ENCODE results near the gene ANKS1B.

Gene ANKS1B

GRCh38 chr12:98901189-98901588 is 1083.5 kb downstream of the ANKS1B start:
- DNase-seq = no peak

DNA sequence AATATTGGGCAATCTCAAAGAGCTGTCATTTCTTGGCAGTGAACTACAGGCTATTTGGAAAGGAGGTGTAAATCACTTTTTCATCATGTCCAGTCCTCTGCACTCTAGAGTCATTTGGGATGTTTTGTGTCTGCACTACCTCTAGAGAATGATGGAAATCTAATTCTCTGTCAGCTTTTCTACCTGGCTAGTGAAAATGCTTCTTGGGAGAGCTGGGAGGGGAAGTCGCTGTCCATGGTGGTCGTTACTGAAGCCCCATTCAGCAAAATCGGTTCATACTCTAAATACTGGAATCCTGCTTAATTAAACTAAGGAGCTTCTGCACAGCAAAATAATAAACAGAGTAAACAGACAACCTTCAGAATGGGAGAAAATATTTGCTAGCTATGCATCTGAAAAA is 1087.8 kb downstream of the ANKS1B start:
- no peak for DNase-seq

DNA sequence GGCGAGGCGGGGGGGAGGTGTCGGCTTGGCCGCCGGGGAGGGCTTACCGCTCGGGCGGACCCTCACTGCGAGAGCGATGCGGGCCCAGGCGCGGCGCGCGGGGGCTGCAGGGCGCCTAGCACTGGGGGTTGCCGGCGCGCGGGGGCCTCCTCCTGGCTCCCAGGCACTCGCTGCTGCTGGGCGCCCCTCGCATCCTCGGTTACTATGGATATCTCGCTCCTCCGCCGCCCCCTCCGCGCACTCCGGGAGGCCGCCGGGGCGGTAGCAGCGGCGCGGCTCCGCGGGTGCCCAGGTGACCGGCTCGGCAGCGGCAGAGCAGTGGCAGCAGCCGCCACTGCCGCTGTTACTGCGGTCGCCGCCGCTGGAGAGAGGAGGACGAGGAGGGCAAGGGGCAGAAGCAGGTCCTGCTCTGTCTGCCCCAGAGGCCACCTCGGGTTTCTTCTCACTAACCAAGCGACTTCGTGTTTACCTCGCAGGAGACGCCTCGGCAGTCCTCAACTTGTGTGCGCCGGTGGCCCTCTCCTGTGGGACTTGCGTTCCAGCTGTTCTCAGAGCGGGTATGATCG is 1089.6 kb downstream of the ANKS1B start:
- DNase-seq = no peak

DNA sequence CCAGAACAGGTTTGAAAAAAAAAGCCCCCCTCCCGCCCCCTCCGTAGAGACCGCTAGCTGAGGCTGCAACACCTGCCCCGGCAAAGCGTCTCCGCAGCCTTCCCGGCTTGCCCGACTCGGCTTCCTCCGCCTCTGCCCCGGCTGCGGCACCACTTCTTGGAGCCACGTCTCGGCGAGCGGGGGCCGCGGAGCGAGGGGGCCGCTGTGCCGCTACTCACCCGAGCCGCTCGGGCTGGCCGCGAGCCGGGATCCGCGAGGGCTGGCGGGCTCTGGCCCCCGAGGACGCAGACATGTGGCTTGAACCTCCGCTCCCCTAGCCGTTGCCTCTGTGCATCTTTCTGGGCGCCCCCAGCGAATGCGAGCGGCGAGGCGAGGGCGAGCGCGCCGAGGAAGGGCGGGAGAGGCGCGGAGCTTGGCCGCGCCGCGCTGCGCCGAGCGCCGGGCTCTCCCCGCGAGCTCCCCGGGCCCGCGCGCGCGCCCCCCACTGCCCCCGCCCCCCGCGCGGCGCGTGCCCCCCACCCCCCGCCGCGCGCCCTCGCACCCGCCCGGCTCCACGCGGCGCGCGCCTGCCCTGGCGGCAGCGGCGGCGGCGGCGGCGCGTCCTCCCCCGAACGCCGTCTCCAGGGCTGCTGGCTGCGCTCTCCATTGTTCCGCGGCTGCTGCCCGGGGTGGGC is 1090.2 kb downstream of the ANKS1B start:
- no peak for DNase-seq

DNA sequence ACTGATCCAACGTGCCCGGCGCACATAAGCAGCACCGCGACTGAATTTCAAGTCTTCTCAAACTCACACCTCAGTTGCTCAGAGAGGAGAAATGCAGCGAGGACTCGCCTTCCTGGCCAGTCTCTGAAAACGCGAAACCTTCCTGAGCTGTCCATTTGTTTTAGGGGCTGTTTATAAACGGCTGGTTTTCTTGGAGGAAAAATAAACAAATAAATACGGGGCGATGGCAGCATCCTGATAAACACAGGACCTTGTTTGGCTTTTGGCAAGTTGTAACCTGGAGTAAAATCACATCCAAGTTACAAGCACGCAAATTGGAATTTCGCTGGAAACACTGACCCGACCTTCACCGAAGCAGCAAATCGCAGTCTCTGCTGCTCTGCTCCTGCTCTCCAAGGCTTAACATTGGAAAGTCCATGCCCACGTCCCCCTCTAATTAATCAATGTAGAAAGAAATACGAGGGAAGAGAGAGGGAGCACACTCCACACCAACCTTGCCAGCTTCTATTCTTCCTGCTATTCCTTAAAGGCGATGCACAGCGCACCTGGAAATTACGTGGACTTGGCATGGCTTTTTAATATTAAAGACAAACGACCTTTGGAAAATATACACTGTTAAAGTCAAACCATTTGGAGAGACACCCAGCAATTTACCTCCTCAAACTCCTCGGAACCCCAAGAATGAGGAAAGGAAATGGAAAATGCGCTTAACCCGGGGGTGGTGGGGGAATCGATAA is 1090.9 kb downstream of the ANKS1B start:
- no peak for DNase-seq

DNA sequence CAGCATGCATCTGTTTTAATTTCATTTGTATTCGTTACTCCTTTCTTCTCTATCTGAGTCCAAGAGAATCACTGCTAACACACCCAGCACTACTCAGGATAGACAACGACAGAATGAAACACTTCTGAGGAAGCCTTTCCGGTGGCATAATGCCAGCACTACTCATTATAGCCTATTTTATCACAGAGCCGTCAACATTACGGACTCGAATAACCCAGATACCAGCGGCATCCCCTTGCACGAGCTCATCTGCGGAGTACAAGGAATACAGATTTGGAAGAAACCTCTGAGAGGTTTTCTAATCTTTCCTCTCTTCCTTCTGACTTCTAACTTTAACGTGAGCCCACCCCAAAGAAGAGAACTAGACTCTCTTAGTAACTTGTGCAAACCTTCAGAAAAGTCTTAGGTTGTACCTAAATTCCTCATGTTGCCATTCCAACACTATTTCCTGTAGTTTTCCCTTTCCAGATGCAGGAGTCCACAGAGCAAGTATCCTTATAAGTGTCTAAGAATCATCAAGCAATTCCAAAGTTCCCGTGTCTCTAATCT is 1091.5 kb downstream of the ANKS1B start:
- DNase-seq = no peak

DNA sequence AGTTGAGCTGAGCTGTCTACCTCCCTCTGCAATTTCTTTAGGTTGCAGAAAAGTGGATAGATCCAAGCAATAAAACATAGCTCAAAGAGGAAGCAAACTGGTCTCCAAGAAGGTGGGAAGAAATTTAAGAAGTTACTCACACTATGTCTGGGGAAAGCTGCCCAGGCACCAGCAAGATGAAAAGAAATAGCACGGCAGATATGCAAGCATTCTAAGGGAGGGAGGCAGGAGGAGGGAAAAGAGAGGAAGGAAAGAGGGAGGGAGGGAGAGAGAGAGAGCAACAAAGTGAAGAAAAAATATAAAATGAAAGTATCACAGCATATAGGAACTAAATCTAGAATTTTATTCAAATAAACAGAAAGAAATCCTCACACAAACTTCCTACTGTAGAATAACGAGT is 1099.0 kb downstream of the ANKS1B start:
- DNase-seq = no peak

DNA sequence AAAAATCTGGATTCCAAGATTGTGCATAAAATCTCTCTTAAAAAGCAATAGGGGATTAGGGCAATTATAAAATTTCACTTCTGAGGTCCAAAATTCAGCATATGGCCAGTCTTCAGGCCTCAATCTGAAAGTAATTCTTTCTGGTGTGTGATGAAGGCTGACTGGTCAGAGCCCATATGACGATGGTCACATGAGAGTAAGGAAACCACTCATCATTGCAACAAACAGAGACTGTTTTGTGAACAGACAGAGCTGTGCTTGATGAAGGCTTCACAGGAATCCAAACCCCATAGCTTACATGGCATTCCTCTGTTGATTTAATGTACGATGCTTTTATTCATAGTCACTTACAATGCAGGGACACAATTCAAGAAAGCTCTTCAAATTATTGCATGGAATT is 1101.5 kb downstream of the ANKS1B start:
- no peak for DNase-seq

DNA sequence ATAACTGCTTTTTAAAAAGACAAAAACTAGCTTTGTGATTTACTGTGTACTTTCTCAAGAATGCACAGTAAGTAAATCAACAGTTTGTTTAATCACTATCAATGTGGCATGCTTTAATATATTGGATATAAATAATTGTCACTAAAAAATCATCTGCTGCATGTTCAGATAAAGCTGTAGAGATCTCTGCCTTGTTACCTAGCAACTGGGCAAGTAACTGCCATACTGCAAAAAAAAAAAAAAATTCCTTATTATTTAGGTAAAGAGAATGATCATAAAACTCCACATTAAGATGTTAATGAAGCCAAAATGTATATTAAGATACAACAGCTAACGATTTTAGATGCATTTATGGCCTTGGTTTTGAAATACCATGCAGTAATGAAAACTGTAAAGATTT is 1102.2 kb downstream of the ANKS1B start:
- DNase-seq = no peak

DNA sequence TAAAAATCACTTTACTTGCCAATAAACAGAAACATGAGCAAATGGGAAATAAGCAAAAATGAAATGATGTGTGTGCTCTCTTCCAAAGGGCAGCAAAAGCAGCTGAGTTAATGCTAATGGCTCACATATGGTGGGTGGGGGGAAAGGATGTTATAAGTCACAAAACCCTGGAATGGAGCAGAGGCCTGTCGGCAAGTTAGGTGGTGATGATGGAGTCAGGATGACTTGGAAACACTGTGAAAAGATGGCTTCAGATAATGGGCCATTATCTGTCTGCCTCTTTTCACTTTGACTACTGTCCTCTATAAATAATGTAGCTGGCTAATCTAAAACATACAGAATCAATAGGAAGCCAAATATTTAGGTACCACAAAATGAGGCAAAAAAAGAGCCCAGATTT is 1111.0 kb downstream of the ANKS1B start:
- no peak for DNase-seq

GRCh38 chr12:98870504-98870903 is 1114.2 kb downstream of the ANKS1B start:
- DNase-seq = no peak

- DNase-seq = no peak
Measured at GRCh38 chr12:98869886-98870503, 1114.7 kb downstream of the ANKS1B start.

DNA sequence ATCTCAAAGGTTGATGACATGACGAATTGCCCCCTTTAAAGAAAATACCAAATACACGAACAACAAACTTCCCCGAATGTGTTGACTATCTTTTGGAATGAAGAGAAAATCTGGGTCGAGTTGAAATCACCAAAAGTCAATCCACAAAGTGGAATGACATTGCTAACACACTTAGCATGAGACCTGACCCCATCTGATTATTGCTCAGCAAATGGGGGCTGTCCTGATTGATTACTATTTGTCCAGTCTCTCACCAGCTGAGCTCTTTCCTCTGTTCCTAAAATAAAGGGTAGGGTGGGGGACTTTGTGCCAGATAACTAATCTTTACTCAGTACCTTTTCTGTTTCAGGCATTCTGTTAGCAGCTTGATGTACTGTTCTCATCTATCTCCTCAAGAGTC is 1116.2 kb downstream of the ANKS1B start:
- DNase-seq = no peak

- DNase-seq = no peak
Measured at GRCh38 chr12:98868076-98868475, 1116.7 kb downstream of the ANKS1B start.

DNA sequence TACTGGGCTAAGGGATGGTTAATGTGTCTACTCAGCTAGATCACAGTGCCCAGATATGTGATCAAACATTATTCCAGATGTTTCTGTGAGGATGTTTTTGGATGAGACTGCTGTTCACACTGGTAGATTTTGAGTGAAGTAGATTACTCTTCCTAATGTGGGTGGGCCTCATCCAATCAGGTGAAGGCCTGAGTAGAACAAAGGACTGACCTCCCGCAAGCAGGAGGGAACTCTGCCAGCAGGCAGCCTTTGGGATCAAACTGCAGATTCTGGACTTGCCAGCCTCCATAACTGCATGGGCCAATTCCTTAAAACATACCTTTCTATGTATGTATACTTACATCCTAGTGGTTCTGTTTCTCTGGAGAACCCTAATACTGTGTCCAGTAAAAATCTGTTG is 1120.4 kb downstream of the ANKS1B start:
- DNase-seq = no peak

GRCh38 chr12:98863167-98863566 is 1121.6 kb downstream of the ANKS1B start:
- DNase-seq = no peak

DNA sequence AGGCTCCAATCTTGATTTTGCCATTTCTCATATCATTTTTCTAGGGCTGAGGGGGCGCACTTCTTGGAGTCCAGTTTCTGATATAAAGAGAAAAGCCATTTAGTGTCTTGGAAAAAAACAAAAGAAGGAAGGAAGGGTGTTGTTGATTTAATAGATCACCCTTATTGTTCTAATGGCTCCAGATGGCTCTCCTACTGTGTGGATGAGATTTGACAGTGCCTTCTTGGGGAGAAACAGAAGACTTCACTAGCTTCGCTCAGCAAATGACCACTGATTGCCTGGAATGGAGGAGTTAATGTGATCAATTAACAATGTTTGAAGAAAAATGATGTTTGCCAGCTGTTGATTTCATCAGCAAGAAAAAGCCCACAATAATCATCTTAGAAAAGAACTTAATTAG is 1123.5 kb downstream of the ANKS1B start:
- no peak for DNase-seq

DNA sequence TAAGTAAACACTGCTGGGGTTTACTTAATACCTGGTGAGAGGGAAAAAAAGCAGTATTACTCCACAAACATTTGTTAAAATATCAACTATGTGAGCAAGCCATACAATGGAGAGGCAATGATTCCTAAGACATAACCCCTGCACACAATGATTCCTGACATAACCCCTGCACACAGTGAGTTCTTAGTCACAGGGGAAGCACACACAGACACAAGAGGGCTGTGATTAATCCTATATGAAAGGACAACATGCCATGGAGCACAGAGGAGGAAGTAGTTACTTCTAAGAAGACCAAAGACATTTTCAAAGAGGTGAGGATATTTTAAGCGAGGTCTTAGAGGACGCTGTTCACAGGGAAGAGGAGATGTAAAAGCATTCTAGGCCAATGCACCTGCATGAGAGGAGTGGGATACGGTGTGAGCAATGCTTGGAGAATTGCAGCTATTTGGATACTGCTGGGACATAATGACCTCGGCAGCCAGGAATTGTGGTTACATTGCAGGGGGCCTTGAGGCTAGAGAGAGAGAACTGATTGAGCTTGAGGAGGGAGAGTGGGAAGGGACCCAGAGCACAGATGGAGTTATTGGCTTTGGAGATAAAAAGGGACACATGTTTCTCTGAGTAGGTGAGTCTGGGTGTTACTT is 1127.7 kb downstream of the ANKS1B start:
- no peak for DNase-seq

DNA sequence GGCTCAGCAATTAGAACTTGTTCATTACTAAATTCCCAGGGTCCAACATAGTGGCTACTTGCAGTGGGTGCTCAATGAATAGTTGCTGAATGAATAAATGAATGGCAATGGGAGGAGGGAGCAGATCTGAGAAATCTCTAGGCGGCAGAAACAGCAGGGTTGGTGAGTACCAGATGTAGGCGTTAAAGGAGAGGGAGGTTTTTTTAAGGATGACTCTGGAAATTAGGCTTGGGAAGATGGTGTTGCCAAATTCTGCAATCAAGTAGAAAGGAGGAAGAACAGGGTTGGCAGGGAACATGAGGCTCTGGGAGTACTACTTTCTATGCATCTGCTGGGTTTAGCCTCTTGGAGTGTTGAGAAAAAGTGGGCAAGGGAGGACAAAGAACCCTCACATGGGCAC is 1132.6 kb downstream of the ANKS1B start:
- DNase-seq = no peak

DNA sequence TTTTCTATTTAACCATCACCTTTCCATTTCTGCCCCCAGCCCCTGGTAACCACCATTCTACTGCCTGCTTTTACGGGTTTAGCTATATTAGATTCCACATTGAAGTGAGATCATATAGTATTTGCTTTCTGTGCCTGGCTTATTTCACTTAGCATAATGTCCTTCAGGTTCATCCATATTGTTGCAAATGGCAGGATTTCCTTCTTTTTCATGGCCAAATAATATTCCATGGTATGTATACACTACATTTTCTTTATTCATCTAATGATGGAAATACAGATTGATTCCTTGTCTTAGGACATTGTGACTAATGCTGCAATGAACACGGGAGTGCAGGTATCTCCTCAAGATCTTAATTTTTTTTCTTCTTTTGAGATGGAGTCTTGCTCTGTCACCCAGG is 1137.5 kb downstream of the ANKS1B start:
- DNase-seq = no peak

- no peak for DNase-seq
Measured at GRCh38 chr12:98845957-98846356, 1138.8 kb downstream of the ANKS1B start.

DNA sequence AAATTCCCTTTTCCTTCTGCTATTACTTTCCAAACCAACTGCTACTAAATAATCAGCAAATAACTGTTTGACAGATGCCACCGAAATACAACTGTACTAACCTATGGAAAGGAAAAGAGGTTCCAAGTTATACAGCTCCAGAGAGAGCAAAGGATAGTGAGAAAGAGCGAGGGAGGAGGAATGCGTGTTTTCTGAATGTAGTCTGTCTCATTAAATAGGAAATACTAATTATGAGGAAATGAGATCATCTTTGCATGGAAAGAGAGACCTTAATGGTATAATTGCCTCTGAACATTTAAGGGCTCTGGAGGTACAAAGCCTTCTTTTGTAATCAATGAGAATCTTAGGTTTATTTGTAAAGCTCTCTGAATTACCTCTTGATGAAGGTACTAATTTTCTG is 1144.4 kb downstream of the ANKS1B start:
- DNase-seq = no peak

- no peak for DNase-seq
Measured at GRCh38 chr12:98838231-98838647, 1146.5 kb downstream of the ANKS1B start.
